Endothelial cell of umbilical vein (primary cell): ENCODE measurements around the gene PID1. TPM values are rescaled to one million over a fixed set of nuclear protein-coding genes. Genes with fewer than 3 reads are reported as not detected.
"Not testable (repeated sequence)": the region's sequence is repeated elsewhere in the genome, so short reads cannot be mapped to it uniquely, and the experiment has no call there.

Source experiments
- BruUV-seq: library from RNA; stranded (reverse); fragments of 400-500 nt; replicated peaks from 2 replicates; lab custom pipeline; 2021; lab: Mats Ljungman, UMichigan
- CTCF ChIA-PET: fragments of 300-600, 350-600 bp; sonication (Branson Sonifier 250); formaldehyde crosslinking; loops from one replicate; lab custom pipeline; 2021; ENCODE audit warnings: antibody characterized with exemption, inconsistent platforms; lab: Charles Lee
- POLR2A ChIA-PET: fragments of 300-600, 350-600 bp; sonication (Branson Sonifier 250); formaldehyde crosslinking; loops from one replicate; lab custom pipeline; 2021; ENCODE audit warnings: antibody characterized with exemption, inconsistent platforms; lab: Charles Lee
- DNase-seq: peaks from one replicate; pipeline ENCODE4 v3.0.0-alpha.2; 2011; ENCODE audit warnings: low read depth, low spot score
- FAIRE-seq: peaks from 2 replicates; lab custom pipeline; 2011; peaks lifted over from hg19 to GRCh38; lab: Jason Lieb, UNC
- H2AFZ ChIP-seq: 2 replicates; pipeline ENCODE4 v1.6.0; 2012; ENCODE audit warnings: low read depth, low read length, control low read depth, inconsistent platforms
- H3K27ac ChIP-seq: 2 replicates; pipeline ENCODE4 v1.5.1; 2011; ENCODE audit warnings: low read depth, mild to moderate bottlenecking, control low read depth, low read length, moderate library complexity; ENCODE audit not compliant: insufficient read depth
- H3K27me3 ChIP-seq, 2 experiments: 2 replicates each; pipeline versions ENCODE4 v1.6.0 to v1.6.1; 2011; ENCODE audit warnings: low read length in 2 of 2, mixed read lengths in 1 of 2; ENCODE audit not compliant: control insufficient read depth in 2 of 2, insufficient read depth in 2 of 2
- H3K36me3 ChIP-seq, 2 experiments: 2 replicates in 1 of 2; 3 replicates in 1 of 2; pipeline ENCODE4 v1.5.1; 2011; ENCODE audit warnings: low read length in 2 of 2, mild to moderate bottlenecking in 1 of 2, moderate library complexity in 1 of 2; ENCODE audit not compliant: control insufficient read depth in 2 of 2, insufficient read depth in 2 of 2; ENCODE audit errors: extremely low read depth in 1 of 2
- H3K4me1 ChIP-seq: 3 replicates; pipeline ENCODE4 v1.5.1; 2011; ENCODE audit warnings: mild to moderate bottlenecking, low read length; ENCODE audit not compliant: control insufficient read depth, insufficient read depth; ENCODE audit errors: extremely low read depth
- H3K4me2 ChIP-seq: 2 replicates; pipeline ENCODE4 v1.6.1; 2011; ENCODE audit warnings: low read length, control low read depth, mixed read lengths; ENCODE audit not compliant: insufficient read depth
- H3K4me3 ChIP-seq, 3 experiments: fragments of 200-600 bp in 1 of 3; sonication (generic), shearing (Covaris generic) in 1 of 3; replicated peaks in 1 of 3; 2 replicates each; pipeline ENCODE4 v1.5.1; 2011 to 2016; ENCODE audit warnings: control low read depth in 3 of 3, low read length in 3 of 3, mild to moderate bottlenecking in 2 of 3, inconsistent platforms in 1 of 3, low read depth in 1 of 3, moderate library complexity in 1 of 3; ENCODE audit not compliant: insufficient read depth in 1 of 3
- H3K79me2 ChIP-seq: 2 replicates; pipeline ENCODE4 v1.6.0; 2012; ENCODE audit warnings: low read length, inconsistent platforms; ENCODE audit not compliant: control insufficient read depth, insufficient read depth
- H3K9ac ChIP-seq: replicated peaks from 2 replicates; pipeline ENCODE3; 2011; ENCODE audit warnings: low read length, control low read depth; ENCODE audit not compliant: insufficient read depth; ENCODE audit errors: extremely low read depth
- H3K9me1 ChIP-seq: replicated peaks from 3 replicates; pipeline ENCODE4 v1.6.0; 2011; ENCODE audit warnings: mild to moderate bottlenecking, low read length; ENCODE audit not compliant: control insufficient read depth, insufficient read depth; ENCODE audit errors: extremely low read depth
- H3K9me3 ChIP-seq: replicated peaks from 2 replicates; pipeline ENCODE4 v1.5.1; 2012; ENCODE audit warnings: low read length, inconsistent platforms; ENCODE audit not compliant: control insufficient read depth, insufficient read depth
- H4K20me1 ChIP-seq: replicated peaks from 2 replicates; pipeline ENCODE3; 2011; ENCODE audit warnings: mild to moderate bottlenecking, low read length; ENCODE audit not compliant: control insufficient read depth, insufficient read depth; ENCODE audit errors: extremely low read depth
- CTCF ChIP-seq, 2 donors: IDR thresholded peaks; 1 replicate in 1 of 2; 2 replicates in 1 of 2; pipeline ENCODE4 v1.5.1; 2011; ENCODE audit warnings: low read length in 2 of 2, mild to moderate bottlenecking in 2 of 2, moderate library complexity in 2 of 2, control low read depth in 1 of 2, inconsistent platforms in 1 of 2, low read depth in 1 of 2; ENCODE audit not compliant: insufficient read depth in 1 of 2; ENCODE audit errors: extremely low read depth in 1 of 2
- EZH2 ChIP-seq: IDR thresholded peaks from 2 replicates; pipeline ENCODE4 v1.6.1; 2012; ENCODE audit warnings: borderline replicate concordance, low read depth, mild to moderate bottlenecking, moderate library complexity, low read length, inconsistent platforms; ENCODE audit not compliant: severe bottlenecking
- FOS ChIP-seq: IDR thresholded peaks from 2 replicates; pipeline ENCODE4 v1.6.1; 2011; ENCODE audit warnings: mild to moderate bottlenecking, low read length, moderate library complexity, borderline replicate concordance; ENCODE audit not compliant: insufficient read depth
- GATA2 ChIP-seq: IDR thresholded peaks from 2 replicates; pipeline ENCODE4 v1.7.0; 2011; ENCODE audit warnings: low read depth, mild to moderate bottlenecking, moderate library complexity, mixed read lengths, low read length; ENCODE audit not compliant: insufficient read length, insufficient read depth
- JUN ChIP-seq: IDR thresholded peaks from 2 replicates; pipeline ENCODE4 v1.6.1; 2011; ENCODE audit warnings: borderline replicate concordance, low read depth; ENCODE audit not compliant: insufficient read length, insufficient read depth
- MAX ChIP-seq: IDR thresholded peaks from 2 replicates; pipeline ENCODE4 v1.6.1; 2011; ENCODE audit not compliant: insufficient read depth, insufficient read length
- MYC ChIP-seq: IDR thresholded peaks from one replicate; pipeline ENCODE4 v1.6.1; 2011; ENCODE audit warnings: mild to moderate bottlenecking, low read depth, low read length
- POLR2A ChIP-seq: IDR thresholded peaks from 2 replicates; pipeline ENCODE4 v1.6.1; 2012; ENCODE audit warnings: low read depth, mild to moderate bottlenecking, control low read depth, low read length
- POLR2AphosphoS5 ChIP-seq: IDR thresholded peaks from 2 replicates; pipeline ENCODE4 v1.6.1; 2012; ENCODE audit warnings: low read depth, mild to moderate bottlenecking, control low read depth, low read length, moderate library complexity; ENCODE audit not compliant: insufficient read depth
- dilution Hi-C: fragments of 300-500 bp; cut with MboI; formaldehyde crosslinking; loops from one replicate; pipeline ENCODE4 v1.15.0; 2019; ENCODE audit warnings: low sequenced_read_pairs; ENCODE audit not compliant: extremely low pct_ligation_motif_present
- intact Hi-C: fragments of 100-400 bp; cut with micrococcal nuclease; formaldehyde crosslinking; loops from one replicate; pipeline ENCODE4 v1.10.0; 2022
- polyA plus RNA-seq, 4 experiments: library from polyadenylated mRNA; depleted of rRNA in 3 of 4; stranded (reverse) in 3 of 4; unstranded in 1 of 4; fragments of >200 nt; gene quantifications; 2 replicates each; pipeline versions ENCODE4 v1.2.1 to v1.2.3, GENCODE V29; 2011 to 2012; ENCODE audit warnings: missing spikeins in 1 of 4
- total RNA-seq: library from RNA; stranded (reverse); gene quantifications from 2 replicates; pipeline ENCODE4 v1.2.3, GENCODE V29; 2021

The PID1 gene
- total and polyA plus RNA-seq, 2 donors (not counting 3 experiments of a cell fraction or from before 2014, with no cell fraction given), result not detected

GRCh38 chr2:229191413-229191812 is 79.7 kb downstream of the PID1 start:
- no TSS peak for BruUV-seq
- TF ChIP-seq JUN (no peak), EZH2 (no peak), FOS (no peak), MYC (no peak), POLR2AphosphoS5 (no peak), GATA2 (no peak), POLR2A (no peak), MAX (no peak), CTCF (IDR thresholded peaks at IDR 0.05; ENCODE audit: extremely low read depth in 1 of 2, insufficient read depth in 1 of 2, low read depth in 1 of 2, low read length in 2 of 2) (no peak)
- Histone ChIP-seq H3K4me2 (no peak overlapping the region), H3K4me1 (no peaks in the 10 kb centered on the region), H4K20me1 (no peaks in the 10 kb centered on the region), H3K9me3 (no peaks in the 10 kb centered on the region), H2AFZ (no peak overlapping the region), H3K27ac (no peak overlapping the region), H3K4me3 (no peak overlapping the region), H3K36me3 (no peaks in the 10 kb centered on the region), H3K79me2 (no peaks in the 10 kb centered on the region), H3K9me1 (no peaks in the 10 kb centered on the region), H3K27me3 (no peaks in the 10 kb centered on the region), H3K9ac (no peak overlapping the region)
- DNase-seq, result no peak
- FAIRE-seq, result no peak
- POLR2A ChIA-PET, result no interaction called here
- CTCF ChIA-PET, result no interaction called here
- dilution Hi-C loops, result no loop called here
- intact Hi-C loops, result no loop called here

DNA sequence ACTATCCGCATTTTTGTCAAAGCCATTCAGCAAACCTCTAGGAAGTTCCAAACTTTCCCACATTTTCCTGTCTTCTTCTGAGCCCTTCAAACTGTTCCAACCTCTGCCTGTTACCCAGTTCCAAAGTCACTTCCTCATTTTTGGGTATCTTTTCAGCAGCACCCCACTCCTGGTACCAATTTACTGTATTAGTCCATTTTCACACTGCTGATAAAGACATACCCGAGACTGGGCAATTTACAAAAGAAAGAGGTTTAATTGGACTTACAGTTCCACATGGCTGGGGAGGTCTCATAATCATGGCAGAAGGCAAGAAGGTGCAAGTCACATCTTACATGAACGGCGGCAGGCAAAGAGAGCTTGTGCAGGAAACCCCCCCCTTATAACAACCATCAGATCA is 84.0 kb downstream of the PID1 start:
- H3K4me3 ChIP-seq, CTCF ChIA-PET, FAIRE-seq, H3K36me3 ChIP-seq, H2AFZ ChIP-seq, H4K20me1 ChIP-seq, H3K4me1 ChIP-seq, DNase-seq, H3K27me3 ChIP-seq, POLR2A ChIA-PET, H3K9ac ChIP-seq, BruUV-seq, intact Hi-C loops, H3K27ac ChIP-seq, dilution Hi-C loops, H3K9me1 ChIP-seq, H3K4me2 ChIP-seq, H3K9me3 ChIP-seq, H3K79me2 ChIP-seq: not testable (repeated sequence)
